Nephron progenitor cell (in vitro differentiated cells): ENCODE results near the gene BRAP.

Source experiments
- DNase-seq: peaks from one replicate; pipeline ENCODE4 v3.0.0; 2021
- H3K27ac Mint-ChIP-seq: 2 replicates; pipeline ENCODE4 v1.8.0; 2021; ENCODE audit warnings: mild to moderate bottlenecking, moderate library complexity, mixed read lengths
- H3K27me3 Mint-ChIP-seq: 2 replicates; pipeline ENCODE4 v1.8.0; 2021; ENCODE audit warnings: mild to moderate bottlenecking, low read depth, mixed read lengths; ENCODE audit not compliant: poor library complexity
- H3K36me3 Mint-ChIP-seq: 2 replicates; pipeline ENCODE4 v1.8.0; 2021; ENCODE audit warnings: low read depth, mixed read lengths
- H3K4me1 Mint-ChIP-seq: 2 replicates; pipeline ENCODE4 v1.8.0; 2021; ENCODE audit warnings: mixed read lengths
- H3K4me3 Mint-ChIP-seq: 2 replicates; pipeline ENCODE4 v1.8.0; 2021; ENCODE audit warnings: mild to moderate bottlenecking, moderate library complexity, mixed read lengths
- H3K9me3 Mint-ChIP-seq: 2 replicates; pipeline ENCODE4 v1.8.0; 2021; ENCODE audit warnings: mild to moderate bottlenecking, moderate library complexity, mixed read lengths
- CTCF ChIP-seq: fragments of 200-600 bp; sonication (generic); IDR thresholded peaks from 2 replicates; pipeline ENCODE4 v1.5.0; 2021; ENCODE audit warnings: antibody characterized with exemption

The BRAP gene

DNA sequence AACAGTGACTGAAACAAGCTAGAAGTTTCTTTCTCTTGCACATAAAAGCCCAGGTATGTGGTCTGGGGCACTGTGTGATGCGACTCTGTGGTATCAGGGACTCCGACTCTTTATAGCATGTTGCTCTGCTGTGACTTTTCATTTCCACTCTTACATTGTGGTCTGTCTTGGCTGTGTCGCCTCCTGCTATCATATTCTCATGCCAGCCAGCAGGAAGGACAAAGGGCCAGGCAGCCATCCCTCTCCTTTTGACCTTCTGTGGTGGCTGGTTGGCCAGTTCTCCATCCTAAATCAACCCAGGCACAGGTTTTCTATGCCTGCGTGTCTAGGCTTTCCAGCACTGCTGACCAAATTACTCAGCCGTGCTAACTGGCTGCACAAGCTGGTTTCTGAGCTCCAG is 8.1 kb upstream of the BRAP start:
- no peak for TF ChIP-seq CTCF
- H3K4me3 Mint-ChIP-seq = no peak overlapping the region

GRCh38 chr12:111692575-111693210 is 6.9 kb upstream of the BRAP start:
- no peak overlapping the region for H3K27ac Mint-ChIP-seq
- no peak overlapping the region for H3K4me3 Mint-ChIP-seq
- no peaks in the 10 kb centered on the region for H3K4me1 Mint-ChIP-seq
- no peak for DNase-seq
- H3K9me3 Mint-ChIP-seq = no peaks in the 10 kb centered on the region
- peaks cover 46% of the 10 kb centered on the region for H3K36me3 Mint-ChIP-seq
- TF ChIP-seq CTCF = no peak
- peaks cover 3% of the 10 kb centered on the region for H3K27me3 Mint-ChIP-seq

More for the DNA sequence above, 8.1 kb upstream of the BRAP start:
- no peak for DNase-seq
- Mint-ChIP-seq H3K9me3 (no peaks in the 10 kb centered on the region), H3K27ac (peak overlapping the region; percentile 54), H3K36me3 (peaks cover 52% of the 10 kb centered on the region), H3K4me1 (no peaks in the 10 kb centered on the region), H3K27me3 (no peaks in the 10 kb centered on the region)

- no peak for TF ChIP-seq CTCF
- H3K27ac Mint-ChIP-seq = no peak overlapping the region
- no peaks in the 10 kb centered on the region for H3K9me3 Mint-ChIP-seq
- no peak for DNase-seq
- H3K27me3 Mint-ChIP-seq = peaks cover 3% of the 10 kb centered on the region
- H3K36me3 Mint-ChIP-seq = peaks cover 43% of the 10 kb centered on the region
- peaks cover 13% of the 10 kb centered on the region for H3K4me1 Mint-ChIP-seq
- no peak overlapping the region for H3K4me3 Mint-ChIP-seq
These were observed 5.5 kb upstream of the BRAP start for GRCh38 chr12:111691262-111691661.

GRCh38 chr12:111687952-111688351 is 2.2 kb upstream of the BRAP start:
- no peak for TF ChIP-seq CTCF
- Mint-ChIP-seq H3K4me3 (peak overlapping the region; percentile 58), H3K27ac (no peak overlapping the region), H3K9me3 (no peaks in the 10 kb centered on the region), H3K27me3 (peaks cover 3% of the 10 kb centered on the region), H3K36me3 (peaks cover 19% of the 10 kb centered on the region), H3K4me1 (peaks cover 30% of the 10 kb centered on the region)
- no peak for DNase-seq

DNA sequence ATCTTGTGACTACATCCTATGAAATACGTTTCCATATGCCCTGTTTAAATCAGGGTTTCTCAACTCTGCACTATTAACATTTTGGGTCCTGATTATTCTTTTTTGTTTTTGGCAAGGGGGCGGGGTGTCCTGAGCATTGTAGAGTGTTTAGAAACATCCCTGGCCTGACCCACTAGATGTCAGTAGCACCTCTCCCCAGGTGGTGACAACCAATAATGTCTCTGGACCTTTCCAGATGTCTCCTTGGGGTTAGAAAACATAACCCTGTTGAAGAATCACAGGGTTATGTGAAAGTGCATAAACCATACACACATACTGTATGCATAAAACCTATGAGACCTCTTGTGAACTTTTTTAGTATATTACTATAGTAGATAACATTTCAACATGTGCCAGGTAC is 1.5 kb upstream of the BRAP start:
- H3K27me3 Mint-ChIP-seq = peaks cover 3% of the 10 kb centered on the region
- peaks cover 23% of the 10 kb centered on the region for H3K36me3 Mint-ChIP-seq
- no peak for DNase-seq
- H3K9me3 Mint-ChIP-seq = no peaks in the 10 kb centered on the region
- no peak overlapping the region for H3K27ac Mint-ChIP-seq
- peak overlapping the region; percentile 100 for H3K4me3 Mint-ChIP-seq
- peaks cover 30% of the 10 kb centered on the region for H3K4me1 Mint-ChIP-seq
- TF ChIP-seq CTCF = no peak

DNA sequence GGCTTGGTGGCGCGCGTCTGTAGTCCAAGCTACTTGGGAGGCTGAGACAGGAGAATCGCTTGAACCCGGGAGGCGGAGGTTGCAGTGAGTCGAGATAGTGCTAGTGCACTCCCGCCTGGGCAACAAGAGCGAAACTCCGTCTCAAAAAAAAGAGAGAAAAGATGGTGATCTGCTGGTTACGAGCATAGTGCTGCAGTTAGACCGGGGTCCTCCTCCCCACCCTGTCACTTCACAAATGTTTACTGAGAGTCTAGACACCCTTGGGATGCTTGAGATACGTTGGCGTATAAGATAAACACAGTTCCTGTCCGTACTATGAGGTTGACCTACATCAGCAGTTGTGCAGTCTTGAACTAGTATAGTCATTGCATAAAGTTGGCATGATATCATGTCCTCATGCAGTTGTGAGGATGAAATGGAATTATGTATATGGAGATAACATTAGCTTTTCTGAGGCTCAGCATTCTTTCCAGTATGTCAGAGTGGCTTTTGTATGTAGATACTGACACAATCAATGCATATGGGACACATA is 884 bp upstream of the BRAP start:
- Mint-ChIP-seq H3K4me1 (peaks cover 30% of the 10 kb centered on the region), H3K27me3 (peaks cover 3% of the 10 kb centered on the region), H3K27ac (peak overlapping the region; percentile 64), H3K4me3 (peak overlapping the region; percentile 100), H3K9me3 (no peaks in the 10 kb centered on the region), H3K36me3 (peaks cover 25% of the 10 kb centered on the region)
- TF ChIP-seq CTCF = no peak
- DNase-seq = no peak
